Measurements from ENCODE around the gene SELENOM. TPM values are rescaled to one million over a fixed set of nuclear protein-coding genes. Genes with fewer than 3 reads are reported as not detected.

The SELENOM gene
- total and polyA plus RNA-seq, 2 of the 8 experiments (the other 6 are each of a cell fraction or from before 2014, with no cell fraction given), result 22.7 to 40.0 TPM

- Histone ChIP-seq H3K18ac (ENCODE audit: extremely low read depth, low read length) (no peak overlapping the region), H3K4ac (replicated peaks; ENCODE audit: insufficient read length, low read depth, low read length) (no peak overlapping the region)
- no peak for FAIRE-seq
- TF ChIP-seq RFX5 (IDR thresholded peaks at IDR 0.05; ENCODE audit: borderline replicate concordance, low read depth, low read length) (no peak), GTF2F1 (IDR thresholded peaks at IDR 0.05; ENCODE audit: borderline replicate concordance, low read depth, low read length) (no peak), HDAC6 (IDR thresholded peaks at IDR 0.05; ENCODE audit: low read depth, low read length) (no peak), CBX8 (IDR thresholded peaks at IDR 0.05; ENCODE audit: borderline replicate concordance, low read depth, low read length) (no peak), PHF8 (conservative IDR thresholded peaks at IDR 0.05; ENCODE audit: low read depth, low read length) (no peak), SIN3A (conservative IDR thresholded peaks at IDR 0.05 in 1 of 2, IDR thresholded peaks at IDR 0.05 in 1 of 2; ENCODE audit: low read depth in 1 of 2, low read length in 2 of 2) (no peak), MAFK (IDR thresholded peaks at IDR 0.05; ENCODE audit: low read depth, low read length) (no peak), TCF12 (IDR thresholded peaks at IDR 0.05; ENCODE audit: low read depth, low read length) (no peak), RBBP5 (IDR thresholded peaks at IDR 0.05; ENCODE audit: borderline replicate concordance, low read depth, low read length) (no peak), SIRT6 (IDR thresholded peaks at IDR 0.05; ENCODE audit: low read length) (no peak), JUN (IDR thresholded peaks at IDR 0.05; ENCODE audit: low read depth, low read length) (no peak), MAX (IDR thresholded peaks at IDR 0.05) (no peak), CEBPB (IDR thresholded peaks at IDR 0.05; ENCODE audit: low read depth, low read length) (no peak), SAP30 (IDR thresholded peaks at IDR 0.05; ENCODE audit: insufficient read depth, insufficient replicate concordance, low read length) (no peak)
Measured at GRCh38 chr22:31135706-31136105, 28.3 kb upstream of the SELENOM start.

More at GRCh38 chr22:31135706-31136105, 28.3 kb upstream of the SELENOM start:
- Histone ChIP-seq H2AFZ (ENCODE audit: low read length) (no peak overlapping the region), H4K91ac (replicated peaks; ENCODE audit: insufficient read length, low read length) (no peak overlapping the region), H4K5ac (ENCODE audit: insufficient read length, low read depth, low read length) (no peak overlapping the region), H3K27me3 (replicated peaks in 1 of 4; ENCODE audit: control insufficient read depth in 3 of 4, extremely low read depth in 1 of 4, insufficient read depth in 3 of 4, low read length in 3 of 4) (no peaks in the 10 kb centered on the region), H3K36me3 (ENCODE audit: control insufficient read depth in 2 of 4, insufficient read depth in 4 of 4, low read length in 3 of 4) (peaks cover 10 to 29% (median 18%) of the 10 kb centered on the region in 4 experiments; a peak in 7 of 8 replicates), H3K23me2 (ENCODE audit: low read depth, low read length) (peaks cover 12% of the 10 kb centered on the region), H3K9ac (replicated peaks in 1 of 4; ENCODE audit: extremely low read depth in 1 of 4, low read depth in 3 of 4, low read length in 3 of 4) (no peak overlapping the region), H3K4me1 (replicated peaks in 1 of 4; ENCODE audit: control insufficient read depth in 3 of 4, insufficient read depth in 4 of 4, low read length in 3 of 4) (peaks cover 7 to 20% (median 11%) of the 10 kb centered on the region in 4 experiments), H4K8ac (ENCODE audit: extremely low read depth, insufficient read depth, low read length) (no peak overlapping the region), H2AK5ac (ENCODE audit: low read depth, low read length) (no peak overlapping the region), H2BK120ac (replicated peaks; ENCODE audit: low read depth, low read length) (no peak overlapping the region), H2BK5ac (ENCODE audit: low read depth, low read length) (no peak overlapping the region), H3K56ac (replicated peaks; ENCODE audit: insufficient read length, low read depth, low read length) (no peak overlapping the region), H2BK20ac (ENCODE audit: low read length) (no peak overlapping the region), H3K4me2 (ENCODE audit: insufficient read depth in 1 of 2, low read depth in 2 of 2, low read length in 2 of 2) (no peak overlapping the region), H3K79me2 (ENCODE audit: control insufficient read depth in 1 of 2, insufficient read depth in 2 of 2, low read length in 2 of 2) (peaks cover 0 to 20% of the 10 kb centered on the region in 2 experiments; a peak in 3 of 4 replicates), H3K79me1 (ENCODE audit: low read depth, low read length) (peaks cover 15% of the 10 kb centered on the region; the same call in 1 of the 2 replicates), H2BK12ac (ENCODE audit: low read depth, low read length) (no peak overlapping the region), H3K14ac (ENCODE audit: insufficient read length) (no peak overlapping the region), H3K23ac (ENCODE audit: insufficient read length) (no peak overlapping the region), H3K27ac (ENCODE audit: low read depth, low read length) (no peak overlapping the region), H3K9me3 (ENCODE audit: insufficient read depth in 2 of 2, low read depth in 1 of 2, low read length in 1 of 2) (no peaks in the 10 kb centered on the region), H2BK15ac (ENCODE audit: low read length) (no peak overlapping the region), H4K20me1 (replicated peaks in 1 of 2; ENCODE audit: control insufficient read depth in 1 of 2, insufficient read depth in 2 of 2, low read length in 2 of 2) (peaks cover 4 to 23% of the 10 kb centered on the region in 2 experiments), H3K4me3 (ENCODE audit: extremely low read depth in 1 of 4, insufficient read depth in 2 of 4, low read depth in 3 of 4, low read length in 4 of 4) (no peak overlapping the region)
- POLR2A ChIA-PET (ENCODE audit: partially characterized antibody), result interaction anchor here (0.8 to 2.7 kb wide), 3 partner anchors 11 to 28 kb away, joined by 4 to 9 read pairs (median 8); partner anchors contain the start of genes INPP5J and SELENOM
- DNase-seq (ENCODE audit: low read depth in 1 of 2, low spot score in 2 of 2), result no peak
- CTCF ChIA-PET (ENCODE audit: partially characterized antibody), result interaction anchor here (0.6 to 2.5 kb wide), 7 partner anchors 8 to 617 kb away, joined by 3 to 16 read pairs (median 4); partner anchors contain the start of genes INPP5J and SELENOM
- WGBS, 2 experiments (ENCODE audit: extremely low coverage in 1 of 2, insufficient coverage in 1 of 2, insufficient read length in 1 of 2, insufficient replicate concordance in 2 of 2, low coverage in 1 of 2, low lambda C conversion rate in 2 of 2, missing lambda C conversion rate in 1 of 2), result 88% methylated on average over 6 of the region's 6 CpGs; no CpG with 5 or more reads in 1 of the 2 experiments
